Esophagus squamous epithelium (tissue), 4 donors: ENCODE results near the gene CDCA8.

Experiments used
- POLR2A ChIP-seq, 4 donors: fragments of 450-650 bp; IDR thresholded peaks; one replicate each; pipeline ENCODE4 v1.6.1; 2017; ENCODE audit warnings: antibody characterized with exemption in 4 of 4, mild to moderate bottlenecking in 4 of 4, moderate library complexity in 3 of 4
- TF ChIP-seq, protein P1 (sequence below), 6 experiments: fragments of 450-650 bp in 4 of 6; fragments of 200-600 bp in 2 of 6; sonication (generic) in 2 of 6; IDR thresholded peaks; one replicate each; pipeline ENCODE4 v1.5.1; 2016 to 2019; ENCODE audit warnings: antibody characterized with exemption in 6 of 6, mild to moderate bottlenecking in 4 of 6, moderate library complexity in 4 of 6

DNA sequence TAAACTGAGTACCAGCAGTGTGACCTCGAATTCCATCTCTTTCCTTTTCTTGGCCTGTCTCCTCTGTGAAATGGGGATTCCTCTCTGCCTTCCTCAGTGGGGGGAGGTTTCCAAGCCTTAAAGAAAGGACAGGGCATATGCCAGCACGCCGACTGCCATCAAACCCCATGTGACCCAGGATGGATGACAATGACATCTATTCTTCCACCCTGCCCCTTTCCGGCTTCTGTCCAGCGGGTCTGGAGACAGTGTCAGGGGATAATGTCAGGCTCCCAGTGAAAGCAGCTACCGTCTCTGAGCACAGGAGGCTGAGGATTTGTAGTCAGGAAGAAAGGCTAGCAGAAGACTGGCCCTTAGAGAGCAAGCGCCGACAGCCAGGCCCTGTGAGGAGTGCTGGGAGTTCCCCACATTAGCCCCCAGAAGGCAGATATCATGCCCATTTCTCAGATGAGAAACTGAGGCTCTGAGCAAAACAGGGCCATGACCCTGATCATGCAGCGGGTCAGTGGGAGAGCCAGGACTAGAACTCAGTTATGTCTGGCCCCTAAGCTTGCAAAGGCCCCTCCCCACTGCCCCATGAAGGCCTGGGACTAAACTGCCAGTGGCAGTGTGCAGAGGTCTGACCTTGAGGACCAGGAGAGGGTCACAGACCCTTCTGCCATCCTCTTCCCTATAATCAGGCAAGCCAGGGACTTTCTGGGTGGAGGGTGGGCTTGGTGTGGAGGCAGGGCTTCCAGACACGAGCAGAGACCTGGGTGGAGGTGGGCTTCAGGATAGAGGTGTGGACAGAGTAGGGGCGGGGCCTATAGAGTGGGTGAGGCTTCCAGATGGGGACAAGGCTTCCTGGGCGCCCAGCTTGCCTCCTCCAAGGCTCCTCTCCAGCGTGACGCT lies 30.1 kb downstream of the CDCA8 start:
- TF ChIP-seq, protein P1, sequence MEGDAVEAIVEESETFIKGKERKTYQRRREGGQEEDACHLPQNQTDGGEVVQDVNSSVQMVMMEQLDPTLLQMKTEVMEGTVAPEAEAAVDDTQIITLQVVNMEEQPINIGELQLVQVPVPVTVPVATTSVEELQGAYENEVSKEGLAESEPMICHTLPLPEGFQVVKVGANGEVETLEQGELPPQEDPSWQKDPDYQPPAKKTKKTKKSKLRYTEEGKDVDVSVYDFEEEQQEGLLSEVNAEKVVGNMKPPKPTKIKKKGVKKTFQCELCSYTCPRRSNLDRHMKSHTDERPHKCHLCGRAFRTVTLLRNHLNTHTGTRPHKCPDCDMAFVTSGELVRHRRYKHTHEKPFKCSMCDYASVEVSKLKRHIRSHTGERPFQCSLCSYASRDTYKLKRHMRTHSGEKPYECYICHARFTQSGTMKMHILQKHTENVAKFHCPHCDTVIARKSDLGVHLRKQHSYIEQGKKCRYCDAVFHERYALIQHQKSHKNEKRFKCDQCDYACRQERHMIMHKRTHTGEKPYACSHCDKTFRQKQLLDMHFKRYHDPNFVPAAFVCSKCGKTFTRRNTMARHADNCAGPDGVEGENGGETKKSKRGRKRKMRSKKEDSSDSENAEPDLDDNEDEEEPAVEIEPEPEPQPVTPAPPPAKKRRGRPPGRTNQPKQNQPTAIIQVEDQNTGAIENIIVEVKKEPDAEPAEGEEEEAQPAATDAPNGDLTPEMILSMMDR (IDR thresholded peaks at IDR 0.05), result no peak
- no peak for TF ChIP-seq POLR2A (IDR thresholded peaks at IDR 0.05)
